ENCODE results near the gene CLDN20.

CLDN20 gene

DNA sequence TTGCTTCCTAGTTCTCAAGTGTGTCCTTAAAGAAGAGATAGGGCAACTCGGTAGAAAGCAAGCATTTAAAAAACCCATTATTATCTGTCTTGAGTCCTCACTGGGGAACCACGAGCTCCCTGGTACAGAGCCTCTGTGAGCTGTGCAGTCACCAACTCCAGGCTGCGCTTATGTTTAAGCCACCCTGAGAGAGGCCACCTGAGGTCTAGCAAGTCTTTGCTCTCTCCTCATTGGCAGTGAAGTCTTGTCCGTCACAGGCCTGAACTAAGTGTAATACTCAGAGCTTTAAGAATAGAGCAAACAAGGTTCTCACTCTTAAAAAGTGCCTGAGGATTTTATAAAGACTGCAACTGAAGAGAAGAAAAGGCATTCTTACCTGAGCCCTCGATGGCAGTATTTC lies 3.9 kb upstream of the CLDN20 start:
- Histone ChIP-seq H3K9me3 (ENCODE audit: insufficient read depth, low read length) (no peaks in the 10 kb centered on the region), H3K27me3 (ENCODE audit: low read depth, low read length) (no peaks in the 10 kb centered on the region), H3K36me3 (replicated peaks; ENCODE audit: low read depth, low read length) (peaks cover 6% of the 10 kb centered on the region), H3K27ac (ENCODE audit: low read length) (no peak overlapping the region), H2AFZ (ENCODE audit: low read depth, low read length) (no peak overlapping the region), H3K4me2 (ENCODE audit: low read length) (no peak overlapping the region), H3K4me1 (ENCODE audit: low read length) (no peaks in the 10 kb centered on the region), H3K4me3 (ENCODE audit: low read length) (no peak overlapping the region), H3K9ac (ENCODE audit: low read length) (no peak overlapping the region), H3K79me2 (ENCODE audit: low read length) (no peaks in the 10 kb centered on the region), H4K20me1 (ENCODE audit: insufficient read depth, low read length) (no peaks in the 10 kb centered on the region)
- no peak for TF ChIP-seq EZH2phosphoT487 (IDR thresholded peaks at IDR 0.05; ENCODE audit: low read depth)
- TF ChIP-seq, protein P1, sequence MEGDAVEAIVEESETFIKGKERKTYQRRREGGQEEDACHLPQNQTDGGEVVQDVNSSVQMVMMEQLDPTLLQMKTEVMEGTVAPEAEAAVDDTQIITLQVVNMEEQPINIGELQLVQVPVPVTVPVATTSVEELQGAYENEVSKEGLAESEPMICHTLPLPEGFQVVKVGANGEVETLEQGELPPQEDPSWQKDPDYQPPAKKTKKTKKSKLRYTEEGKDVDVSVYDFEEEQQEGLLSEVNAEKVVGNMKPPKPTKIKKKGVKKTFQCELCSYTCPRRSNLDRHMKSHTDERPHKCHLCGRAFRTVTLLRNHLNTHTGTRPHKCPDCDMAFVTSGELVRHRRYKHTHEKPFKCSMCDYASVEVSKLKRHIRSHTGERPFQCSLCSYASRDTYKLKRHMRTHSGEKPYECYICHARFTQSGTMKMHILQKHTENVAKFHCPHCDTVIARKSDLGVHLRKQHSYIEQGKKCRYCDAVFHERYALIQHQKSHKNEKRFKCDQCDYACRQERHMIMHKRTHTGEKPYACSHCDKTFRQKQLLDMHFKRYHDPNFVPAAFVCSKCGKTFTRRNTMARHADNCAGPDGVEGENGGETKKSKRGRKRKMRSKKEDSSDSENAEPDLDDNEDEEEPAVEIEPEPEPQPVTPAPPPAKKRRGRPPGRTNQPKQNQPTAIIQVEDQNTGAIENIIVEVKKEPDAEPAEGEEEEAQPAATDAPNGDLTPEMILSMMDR (IDR thresholded peaks at IDR 0.05; ENCODE audit: low read depth, low read length): no peak

DNA sequence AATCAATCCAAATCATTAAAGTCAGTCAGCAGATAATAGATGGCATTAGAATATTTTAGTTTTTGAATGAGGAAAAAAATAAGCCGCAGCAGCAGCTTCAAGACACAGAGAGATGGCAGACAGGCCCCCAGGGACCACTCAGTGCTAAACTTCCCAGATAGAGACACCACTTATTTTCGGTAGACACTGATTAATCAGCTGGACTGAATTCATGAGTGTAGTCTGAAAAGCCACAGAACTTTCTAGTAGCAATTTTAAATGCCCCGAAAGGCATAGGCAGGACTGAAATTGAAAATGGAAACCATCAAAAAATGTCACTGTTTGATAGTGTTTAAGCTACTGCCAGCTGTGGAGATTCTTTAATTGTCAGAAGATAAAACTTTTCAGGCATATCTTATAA lies 3.1 kb upstream of the CLDN20 start:
- no peak for TF ChIP-seq EZH2phosphoT487 (IDR thresholded peaks at IDR 0.05; ENCODE audit: low read depth)
- TF ChIP-seq, protein P1 (IDR thresholded peaks at IDR 0.05; ENCODE audit: low read depth, low read length): no peak
- no peak overlapping the region for H3K4me3 ChIP-seq (ENCODE audit: low read length)
- no peaks in the 10 kb centered on the region for H4K20me1 ChIP-seq (ENCODE audit: insufficient read depth, low read length)
- H3K4me2 ChIP-seq (ENCODE audit: low read length): no peak overlapping the region
- H3K9me3 ChIP-seq (ENCODE audit: insufficient read depth, low read length): no peaks in the 10 kb centered on the region
- H2AFZ ChIP-seq (ENCODE audit: low read depth, low read length): no peak overlapping the region
- H3K27me3 ChIP-seq (ENCODE audit: low read depth, low read length): no peaks in the 10 kb centered on the region
- no peaks in the 10 kb centered on the region for H3K4me1 ChIP-seq (ENCODE audit: low read length)
- H3K36me3 ChIP-seq (replicated peaks; ENCODE audit: low read depth, low read length): peaks cover 7% of the 10 kb centered on the region
- no peak overlapping the region for H3K27ac ChIP-seq (ENCODE audit: low read length)
- no peak overlapping the region for H3K9ac ChIP-seq (ENCODE audit: low read length)
- no peaks in the 10 kb centered on the region for H3K79me2 ChIP-seq (ENCODE audit: low read length)

DNA sequence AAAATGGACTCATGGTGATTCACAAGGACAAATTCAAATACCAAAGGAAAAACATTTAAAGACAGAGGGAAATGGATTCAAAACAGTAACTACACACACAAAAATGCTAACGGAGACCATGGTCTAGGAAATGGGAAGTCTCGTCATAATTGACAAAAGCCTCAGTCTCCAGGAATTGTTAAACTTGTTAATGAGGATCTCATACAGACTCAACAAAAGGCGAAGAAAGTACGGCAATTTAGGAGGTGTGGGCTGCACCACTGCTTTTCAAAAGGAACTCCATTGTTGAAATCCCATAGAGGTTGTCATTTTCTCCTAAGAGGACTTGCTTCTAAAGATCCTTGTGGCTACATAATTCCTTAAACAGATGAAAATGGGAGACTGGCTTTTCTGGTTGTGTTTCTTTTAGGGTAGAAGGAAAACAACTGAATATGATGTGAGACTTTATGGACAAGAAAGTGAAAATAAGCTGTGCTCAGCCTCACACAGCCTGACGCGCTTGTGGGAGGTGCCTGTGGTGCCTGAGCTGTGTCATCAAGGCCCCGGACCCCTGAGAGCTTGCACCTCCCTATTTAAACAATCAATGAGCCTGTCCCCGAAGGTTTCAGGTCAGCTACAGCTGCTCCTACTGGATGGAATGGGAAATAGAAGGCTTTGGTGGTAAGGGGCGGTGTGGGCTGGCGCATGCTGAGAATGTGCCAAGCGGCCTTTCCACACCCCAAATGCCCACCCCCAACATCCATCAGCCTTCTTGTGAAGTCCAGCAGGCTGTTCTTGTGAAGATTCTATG lies 2.5 kb upstream of the CLDN20 start:
- Histone ChIP-seq H3K9me3 (ENCODE audit: insufficient read depth, low read length) (no peaks in the 10 kb centered on the region), H3K79me2 (ENCODE audit: low read length) (no peaks in the 10 kb centered on the region), H3K4me1 (ENCODE audit: low read length) (no peaks in the 10 kb centered on the region), H3K4me2 (ENCODE audit: low read length) (no peak overlapping the region), H2AFZ (ENCODE audit: low read depth, low read length) (no peak overlapping the region), H3K9ac (ENCODE audit: low read length) (no peak overlapping the region), H3K27ac (ENCODE audit: low read length) (no peak overlapping the region), H3K27me3 (ENCODE audit: low read depth, low read length) (no peaks in the 10 kb centered on the region), H3K36me3 (replicated peaks; ENCODE audit: low read depth, low read length) (peaks cover 7% of the 10 kb centered on the region), H3K4me3 (ENCODE audit: low read length) (no peak overlapping the region), H4K20me1 (ENCODE audit: insufficient read depth, low read length) (no peaks in the 10 kb centered on the region)
- no peak for TF ChIP-seq EZH2phosphoT487 (IDR thresholded peaks at IDR 0.05; ENCODE audit: low read depth)
- TF ChIP-seq, protein P1 (IDR thresholded peaks at IDR 0.05; ENCODE audit: low read depth, low read length): no peak

DNA sequence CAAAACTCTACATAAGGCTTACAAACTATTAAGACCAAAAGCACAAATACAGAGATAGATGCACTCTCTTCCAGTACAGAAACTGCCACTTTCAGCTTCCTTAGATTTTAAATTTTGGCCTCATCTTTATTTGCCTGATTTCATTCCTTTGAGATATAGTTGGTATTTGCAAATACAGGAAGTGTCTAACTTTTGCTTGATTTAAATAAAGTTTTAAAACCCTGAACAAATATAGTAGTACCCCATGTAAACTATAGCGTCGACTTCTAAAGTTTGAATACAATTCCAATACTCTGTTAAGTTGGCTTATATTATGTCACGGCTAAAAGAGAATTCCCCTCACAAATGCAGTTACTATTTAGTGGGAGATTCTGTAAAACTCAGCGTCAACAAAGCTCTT lies 1.2 kb upstream of the CLDN20 start:
- no peak overlapping the region for H2AFZ ChIP-seq (ENCODE audit: low read depth, low read length)
- no peak overlapping the region for H3K4me2 ChIP-seq (ENCODE audit: low read length)
- no peak overlapping the region for H3K27ac ChIP-seq (ENCODE audit: low read length)
- no peak for TF ChIP-seq EZH2phosphoT487 (IDR thresholded peaks at IDR 0.05; ENCODE audit: low read depth)
- TF ChIP-seq, protein P1 (IDR thresholded peaks at IDR 0.05; ENCODE audit: low read depth, low read length): no peak
- H3K79me2 ChIP-seq (ENCODE audit: low read length): no peaks in the 10 kb centered on the region
- no peaks in the 10 kb centered on the region for H3K9me3 ChIP-seq (ENCODE audit: insufficient read depth, low read length)
- no peaks in the 10 kb centered on the region for H3K4me1 ChIP-seq (ENCODE audit: low read length)
- H3K27me3 ChIP-seq (ENCODE audit: low read depth, low read length): no peaks in the 10 kb centered on the region
- H3K9ac ChIP-seq (ENCODE audit: low read length): no peak overlapping the region
- H3K4me3 ChIP-seq (ENCODE audit: low read length): no peak overlapping the region
- H4K20me1 ChIP-seq (ENCODE audit: insufficient read depth, low read length): no peaks in the 10 kb centered on the region
- H3K36me3 ChIP-seq (replicated peaks; ENCODE audit: low read depth, low read length): peaks cover 6% of the 10 kb centered on the region

Data from OCI-LY3 (cell line).